ENCODE data around the gene DDX1.

GRCh38 chr2:15577071-15577735 lies 14.5 kb upstream of the DDX1 start:
- TF ChIP-seq, protein P1, sequence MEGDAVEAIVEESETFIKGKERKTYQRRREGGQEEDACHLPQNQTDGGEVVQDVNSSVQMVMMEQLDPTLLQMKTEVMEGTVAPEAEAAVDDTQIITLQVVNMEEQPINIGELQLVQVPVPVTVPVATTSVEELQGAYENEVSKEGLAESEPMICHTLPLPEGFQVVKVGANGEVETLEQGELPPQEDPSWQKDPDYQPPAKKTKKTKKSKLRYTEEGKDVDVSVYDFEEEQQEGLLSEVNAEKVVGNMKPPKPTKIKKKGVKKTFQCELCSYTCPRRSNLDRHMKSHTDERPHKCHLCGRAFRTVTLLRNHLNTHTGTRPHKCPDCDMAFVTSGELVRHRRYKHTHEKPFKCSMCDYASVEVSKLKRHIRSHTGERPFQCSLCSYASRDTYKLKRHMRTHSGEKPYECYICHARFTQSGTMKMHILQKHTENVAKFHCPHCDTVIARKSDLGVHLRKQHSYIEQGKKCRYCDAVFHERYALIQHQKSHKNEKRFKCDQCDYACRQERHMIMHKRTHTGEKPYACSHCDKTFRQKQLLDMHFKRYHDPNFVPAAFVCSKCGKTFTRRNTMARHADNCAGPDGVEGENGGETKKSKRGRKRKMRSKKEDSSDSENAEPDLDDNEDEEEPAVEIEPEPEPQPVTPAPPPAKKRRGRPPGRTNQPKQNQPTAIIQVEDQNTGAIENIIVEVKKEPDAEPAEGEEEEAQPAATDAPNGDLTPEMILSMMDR (IDR thresholded peaks at IDR 0.05 in 8 of 11, conservative IDR thresholded peaks at IDR 0.05 in 3 of 11) = peak; percentile 50 to 86 (median 71)
- TF ChIP-seq POLR2A (IDR thresholded peaks at IDR 0.05) = no peak

All from spleen (tissue), 7 donors.